BJ (cell line): ENCODE results near the gene ATP2B1. TPM values are rescaled to one million over a fixed set of nuclear protein-coding genes. Genes with fewer than 3 reads are reported as not detected.

Experiments
- CTCF ChIA-PET: fragments of 350-600 bp; formaldehyde crosslinking; extraction: SDS; loops from one replicate; lab custom pipeline; 2021; ENCODE audit warnings: antibody characterized with exemption, inconsistent platforms; lab: Yijun Ruan, JAX
- POLR2A ChIA-PET: fragments of 300-600 bp; sonication (Branson Sonifier 250); formaldehyde crosslinking; extraction: SDS; loops from one replicate; lab custom pipeline; 2021; ENCODE audit warnings: antibody characterized with exemption; lab: Charles Lee
- DNase-seq: peaks from one replicate; pipeline ENCODE4 v3.0.0-alpha.2; 2011; ENCODE audit warnings: low read depth
- H3K27me3 ChIP-seq: 2 replicates; pipeline ENCODE4 v1.6.0; 2011; ENCODE audit warnings: low read length; ENCODE audit not compliant: control insufficient read depth, insufficient read depth
- H3K36me3 ChIP-seq: 2 replicates; pipeline ENCODE4 v1.5.1; 2011; ENCODE audit warnings: low read length; ENCODE audit not compliant: control insufficient read depth, insufficient read depth
- H3K4me3 ChIP-seq: 2 replicates; pipeline ENCODE4 v1.5.1; 2011; ENCODE audit warnings: low read depth, mild to moderate bottlenecking, control low read depth, low read length
- CTCF ChIP-seq: IDR thresholded peaks from 2 replicates; pipeline ENCODE4 v1.5.1; 2011; ENCODE audit warnings: low read depth, mild to moderate bottlenecking, control low read depth, inconsistent platforms, low read length, moderate library complexity; ENCODE audit not compliant: insufficient read depth
- polyA plus RNA-seq: library from polyadenylated mRNA; depleted of rRNA; stranded (reverse); fragments of >200 nt; gene quantifications from 2 replicates; pipeline ENCODE4 v1.2.3, GENCODE V29; 2011

Gene ATP2B1
- polyA plus RNA-seq, 1 experiment, result 12.8 TPM

GRCh38 chr12:89712706-89713105, 4.1 kb upstream of the ATP2B1 start:
- no peak for DNase-seq
- Histone ChIP-seq H3K27me3 (no peaks in the 10 kb centered on the region), H3K36me3 (no peaks in the 10 kb centered on the region), H3K4me3 (no peak overlapping the region)
- TF ChIP-seq CTCF, result no peak
- POLR2A ChIA-PET, result no interaction called here
- CTCF ChIA-PET, result no interaction called here

- no peak for DNase-seq
- ChIA-PET POLR2A (no interaction called here), CTCF (interaction anchor here (0.6 kb wide), 1 partner anchor 807 kb away, joined by 3 read pairs; no protein-coding TSS in a partner anchor)
- Histone ChIP-seq H3K27me3 (no peaks in the 10 kb centered on the region), H3K36me3 (no peaks in the 10 kb centered on the region), H3K4me3 (peak overlapping the region; percentile 98)
- no peak for TF ChIP-seq CTCF
Measured at GRCh38 chr12:89710873-89711750, 2.5 kb upstream of the ATP2B1 start.

GRCh38 chr12:89709995-89710872, 1.6 kb upstream of the ATP2B1 start:
- Histone ChIP-seq H3K27me3 (no peaks in the 10 kb centered on the region), H3K4me3 (peak overlapping the region; percentile 98), H3K36me3 (no peaks in the 10 kb centered on the region)
- ChIA-PET POLR2A (no interaction called here), CTCF (interaction anchor here (1.0 to 1.4 kb wide), 3 partner anchors 16 to 240 kb away, joined by 3 to 4 read pairs (median 3); no protein-coding TSS in a partner anchor)
- TF ChIP-seq CTCF, result no peak
- no peak for DNase-seq

- Histone ChIP-seq H3K36me3 (no peaks in the 10 kb centered on the region), H3K4me3 (peak overlapping the region; percentile 98), H3K27me3 (no peaks in the 10 kb centered on the region)
- 0 out of 2 replicates have a peak, but pooled peaks have one; percentile 11 for TF ChIP-seq CTCF
- ChIA-PET CTCF (interaction anchor here (1.0 to 1.6 kb wide), 5 partner anchors 17 to 290 kb away, joined by 3 to 4 read pairs (median 4); no protein-coding TSS in a partner anchor), POLR2A (interaction anchor here (0.5 to 0.6 kb wide), 3 partner anchors 80 to 1341 kb away, joined by 3 read pairs; no protein-coding TSS in a partner anchor)
- DNase-seq, result peak; percentile 90
Measured at GRCh38 chr12:89709157-89709994, 738 bp upstream of the ATP2B1 start.
